HEK293 (cell line): ENCODE data around the gene RPS5.

Experiments used
- BCL6B ChIP-seq: fragments of 450-650 bp; formaldehyde crosslinking; IDR thresholded peaks from 2 replicates; pipeline ENCODE4 v1.5.1; 2017; ENCODE audit warnings: missing biosample characterization, missing genetic modification characterization
- HIC1 ChIP-seq: fragments of 450-650 bp; formaldehyde crosslinking; IDR thresholded peaks from 2 replicates; pipeline ENCODE4 v1.5.1; 2016; ENCODE audit warnings: missing biosample characterization, missing genetic modification characterization
- KLF8 ChIP-seq: fragments of 450-650 bp; formaldehyde crosslinking; IDR thresholded peaks from 2 replicates; pipeline ENCODE4 v1.5.1; 2016; ENCODE audit warnings: missing biosample characterization, missing genetic modification characterization
- MZF1 ChIP-seq: fragments of 450-650 bp; formaldehyde crosslinking; IDR thresholded peaks from 2 replicates; pipeline ENCODE4 v1.5.1; 2017; ENCODE audit warnings: missing biosample characterization, missing genetic modification characterization, borderline replicate concordance
- PRDM1 ChIP-seq: fragments of 450-650 bp; formaldehyde crosslinking; IDR thresholded peaks from 2 replicates; pipeline ENCODE4; 2016; ENCODE audit warnings: missing biosample characterization, missing genetic modification characterization
- PRDM10 ChIP-seq: fragments of 450-650 bp; formaldehyde crosslinking; IDR thresholded peaks from 2 replicates; pipeline ENCODE4 v1.5.1; 2016; ENCODE audit warnings: missing biosample characterization, missing genetic modification characterization
- RBAK ChIP-seq: fragments of 450-650 bp; formaldehyde crosslinking; IDR thresholded peaks from 2 replicates; pipeline ENCODE4 v1.5.1; 2016; ENCODE audit warnings: missing biosample characterization, missing genetic modification characterization
- SP2 ChIP-seq: fragments of 450-650 bp; formaldehyde crosslinking; IDR thresholded peaks from 2 replicates; pipeline ENCODE4 v1.5.1; 2016; ENCODE audit warnings: missing biosample characterization, missing genetic modification characterization
- SP7 ChIP-seq: fragments of 450-650 bp; formaldehyde crosslinking; IDR thresholded peaks from 2 replicates; pipeline ENCODE4 v1.5.1; 2016; ENCODE audit warnings: missing biosample characterization, missing genetic modification characterization
- ZBTB8A ChIP-seq: fragments of 450-650 bp; formaldehyde crosslinking; IDR thresholded peaks from 2 replicates; pipeline ENCODE4 v1.5.1; 2016; ENCODE audit warnings: missing biosample characterization, missing genetic modification characterization
- ZNF175 ChIP-seq: fragments of 450-650 bp; formaldehyde crosslinking; IDR thresholded peaks from 2 replicates; pipeline ENCODE4 v1.5.1; 2016; ENCODE audit warnings: missing biosample characterization, missing genetic modification characterization
- ZNF19 ChIP-seq: fragments of 450-650 bp; formaldehyde crosslinking; IDR thresholded peaks from 2 replicates; pipeline ENCODE4; 2016; ENCODE audit warnings: missing biosample characterization, missing genetic modification characterization, low read depth
- ZNF239 ChIP-seq: fragments of 450-650 bp; formaldehyde crosslinking; IDR thresholded peaks from 2 replicates; pipeline ENCODE4 v1.5.1; 2016; ENCODE audit warnings: missing biosample characterization, missing genetic modification characterization
- ZNF24 ChIP-seq: fragments of 450-650 bp; formaldehyde crosslinking; IDR thresholded peaks from 2 replicates; pipeline ENCODE4 v1.5.1; 2016; ENCODE audit warnings: missing biosample characterization, missing genetic modification characterization
- ZNF394 ChIP-seq: fragments of 450-650 bp; formaldehyde crosslinking; IDR thresholded peaks from 2 replicates; pipeline ENCODE4 v1.5.1; 2016; ENCODE audit warnings: missing biosample characterization, missing genetic modification characterization, mild to moderate bottlenecking, moderate library complexity, borderline replicate concordance
- ZNF623 ChIP-seq: fragments of 450-650 bp; formaldehyde crosslinking; IDR thresholded peaks from 2 replicates; pipeline ENCODE4 v1.5.1; 2016; ENCODE audit warnings: missing biosample characterization, missing genetic modification characterization
- ZNF692 ChIP-seq: fragments of 450-650 bp; formaldehyde crosslinking; IDR thresholded peaks from 2 replicates; pipeline ENCODE4 v1.5.1; 2016; ENCODE audit warnings: missing biosample characterization, missing genetic modification characterization
- ZNF776 ChIP-seq: fragments of 450-650 bp; formaldehyde crosslinking; IDR thresholded peaks from 2 replicates; pipeline ENCODE4 v1.5.0; 2017; ENCODE audit warnings: missing biosample characterization, missing genetic modification characterization, borderline replicate concordance
- ZNF777 ChIP-seq: fragments of 450-650 bp; formaldehyde crosslinking; IDR thresholded peaks from 2 replicates; pipeline ENCODE4 v1.5.1; 2017; ENCODE audit warnings: missing biosample characterization, missing genetic modification characterization, borderline replicate concordance
- ZNF792 ChIP-seq: fragments of 450-650 bp; formaldehyde crosslinking; IDR thresholded peaks from 2 replicates; pipeline ENCODE4 v1.5.1; 2016; ENCODE audit warnings: missing biosample characterization, missing genetic modification characterization
- ZNF837 ChIP-seq: fragments of 450-650 bp; formaldehyde crosslinking; IDR thresholded peaks from 2 replicates; pipeline ENCODE4 v1.5.1; 2016; ENCODE audit warnings: missing biosample characterization, missing genetic modification characterization
- ZSCAN16 ChIP-seq: fragments of 450-650 bp; formaldehyde crosslinking; IDR thresholded peaks from 2 replicates; pipeline ENCODE4 v1.5.1; 2016; ENCODE audit warnings: missing biosample characterization, missing genetic modification characterization
- TF ChIP-seq, protein P1 (sequence below): fragments of 450-650 bp; formaldehyde crosslinking; IDR thresholded peaks from 2 replicates; pipeline ENCODE4 v1.5.1; 2016; ENCODE audit warnings: missing biosample characterization, missing genetic modification characterization
- TF ChIP-seq, protein P2 (sequence below): fragments of 450-650 bp; formaldehyde crosslinking; IDR thresholded peaks from 2 replicates; pipeline ENCODE4 v1.5.0; 2017; ENCODE audit warnings: missing biosample characterization, missing genetic modification characterization, borderline replicate concordance

Gene RPS5

DNA sequence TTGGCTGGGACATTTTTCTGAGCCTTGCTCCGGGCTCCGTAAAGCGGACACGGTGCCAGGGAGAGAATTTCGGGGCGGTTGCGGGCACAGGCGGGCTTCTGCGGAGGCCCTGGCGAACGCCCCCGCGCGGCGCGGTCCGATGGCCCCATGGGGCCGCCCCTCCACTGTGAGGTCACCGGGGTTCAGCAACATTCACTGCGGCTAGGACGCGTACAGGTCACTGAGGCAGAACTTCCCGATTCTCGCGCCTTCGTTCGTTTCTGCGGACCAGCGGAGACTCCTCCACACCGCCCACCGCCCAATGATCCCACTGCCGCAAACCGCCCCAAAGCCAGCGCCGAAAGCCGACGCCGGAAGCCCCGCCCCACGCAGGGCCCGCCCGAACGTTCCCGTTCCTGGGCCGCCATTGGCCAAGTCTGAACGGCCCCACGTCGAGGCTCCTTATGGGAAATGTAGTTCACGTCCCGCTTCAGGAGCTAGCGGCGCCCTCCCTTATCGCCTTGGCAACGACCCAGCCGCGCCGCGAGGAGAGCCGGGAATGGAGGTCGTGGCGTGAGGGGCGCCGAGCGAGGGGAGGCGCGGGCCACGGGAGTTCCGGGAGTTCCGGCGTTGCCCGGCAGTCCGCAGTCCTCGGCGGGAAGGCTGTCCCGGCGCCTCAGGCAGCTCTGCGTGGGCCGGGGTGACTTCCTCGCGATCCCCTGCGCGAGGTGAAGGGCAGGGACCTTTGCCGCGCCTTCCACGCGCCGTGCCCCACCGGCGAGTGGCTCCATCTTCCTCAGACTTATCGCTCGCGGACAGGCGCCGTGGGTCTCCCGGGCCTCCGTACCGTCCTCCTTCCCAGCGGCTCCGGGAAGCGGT, 21.3 kb downstream of the RPS5 start, which contains the start of gene ZNF584 (continued):
- TF ChIP-seq PRDM10 (tag by site-specific recombination) = peak; percentile 72
- no peak for TF ChIP-seq PRDM1 (tag by site-specific recombination)
- peak; percentile 9; the same call in 1 of the 2 replicates for TF ChIP-seq ZNF239 (tag by site-specific recombination)
- TF ChIP-seq ZNF792 = 0 out of 2 replicates have a peak, but pooled peaks have one; percentile 58
- TF ChIP-seq ZNF24 = peak; percentile 56; the same call in 1 of the 2 replicates
- TF ChIP-seq, protein P1, sequence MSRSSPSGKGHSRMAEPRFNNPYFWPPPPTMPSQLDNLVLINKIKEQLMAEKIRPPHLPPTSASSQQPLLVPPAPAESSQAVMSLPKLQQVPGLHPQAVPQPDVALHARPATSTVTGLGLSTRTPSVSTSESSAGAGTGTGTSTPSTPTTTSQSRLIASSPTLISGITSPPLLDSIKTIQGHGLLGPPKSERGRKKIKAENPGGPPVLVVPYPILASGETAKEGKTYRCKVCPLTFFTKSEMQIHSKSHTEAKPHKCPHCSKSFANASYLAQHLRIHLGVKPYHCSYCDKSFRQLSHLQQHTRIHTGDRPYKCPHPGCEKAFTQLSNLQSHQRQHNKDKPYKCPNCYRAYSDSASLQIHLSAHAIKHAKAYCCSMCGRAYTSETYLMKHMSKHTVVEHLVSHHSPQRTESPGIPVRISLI (tag by site-specific recombination) = no peak
- peak; percentile 20; the same call in 1 of the 2 replicates for TF ChIP-seq ZNF394
- TF ChIP-seq ZNF776 = no peak
- peak; percentile 62 for TF ChIP-seq ZNF692 (tag by site-specific recombination)
- peak; percentile 40; the same call in 1 of the 2 replicates for TF ChIP-seq ZNF837 (tag by site-specific recombination)
- TF ChIP-seq SP7 (tag by site-specific recombination) = peak; percentile 62
- TF ChIP-seq ZNF777 (tag by site-specific recombination) = peak; percentile 58
- peak; percentile 21 for TF ChIP-seq HIC1 (tag by site-specific recombination)
- TF ChIP-seq SP2 (tag by site-specific recombination) = peak; percentile 95
- peak; percentile 98 for TF ChIP-seq KLF8 (tag by site-specific recombination)
- TF ChIP-seq, protein P2, sequence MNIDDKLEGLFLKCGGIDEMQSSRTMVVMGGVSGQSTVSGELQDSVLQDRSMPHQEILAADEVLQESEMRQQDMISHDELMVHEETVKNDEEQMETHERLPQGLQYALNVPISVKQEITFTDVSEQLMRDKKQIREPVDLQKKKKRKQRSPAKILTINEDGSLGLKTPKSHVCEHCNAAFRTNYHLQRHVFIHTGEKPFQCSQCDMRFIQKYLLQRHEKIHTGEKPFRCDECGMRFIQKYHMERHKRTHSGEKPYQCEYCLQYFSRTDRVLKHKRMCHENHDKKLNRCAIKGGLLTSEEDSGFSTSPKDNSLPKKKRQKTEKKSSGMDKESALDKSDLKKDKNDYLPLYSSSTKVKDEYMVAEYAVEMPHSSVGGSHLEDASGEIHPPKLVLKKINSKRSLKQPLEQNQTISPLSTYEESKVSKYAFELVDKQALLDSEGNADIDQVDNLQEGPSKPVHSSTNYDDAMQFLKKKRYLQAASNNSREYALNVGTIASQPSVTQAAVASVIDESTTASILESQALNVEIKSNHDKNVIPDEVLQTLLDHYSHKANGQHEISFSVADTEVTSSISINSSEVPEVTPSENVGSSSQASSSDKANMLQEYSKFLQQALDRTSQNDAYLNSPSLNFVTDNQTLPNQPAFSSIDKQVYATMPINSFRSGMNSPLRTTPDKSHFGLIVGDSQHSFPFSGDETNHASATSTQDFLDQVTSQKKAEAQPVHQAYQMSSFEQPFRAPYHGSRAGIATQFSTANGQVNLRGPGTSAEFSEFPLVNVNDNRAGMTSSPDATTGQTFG (tag by site-specific recombination) = 0 out of 2 replicates have a peak, but pooled peaks have one; percentile 67
- TF ChIP-seq BCL6B = no peak
- TF ChIP-seq ZNF623 = no peak
- TF ChIP-seq ZBTB8A = peak; percentile 85
- TF ChIP-seq ZSCAN16 (tag by site-specific recombination) = no peak
- no peak for TF ChIP-seq ZNF175 (tag by site-specific recombination)
- TF ChIP-seq ZNF19 (tag by site-specific recombination) = no peak
- TF ChIP-seq RBAK (tag by site-specific recombination) = no peak
- peak; percentile 40; the same call in 1 of the 2 replicates for TF ChIP-seq MZF1 (tag by site-specific recombination)
